GM18507 (cell line): Measurements from ENCODE around the gene AP3B2.

Experiments used
- DNase-seq: peaks from one replicate; pipeline ENCODE4 v3.0.0; 2011; ENCODE audit warnings: low read depth; ENCODE audit not compliant: insufficient read length; ENCODE audit errors: extremely low spot score
- FAIRE-seq: peaks from 2 replicates; lab custom pipeline; 2011; peaks lifted over from hg19 to GRCh38; lab: Jason Lieb, UNC

The AP3B2 gene

GRCh38 chr15:82698711-82699345 lies 10.8 kb downstream of the AP3B2 start:
- DNase-seq, result no peak

GRCh38 chr15:82697735-82698407 lies 11.8 kb downstream of the AP3B2 start:
- no peak for DNase-seq
- FAIRE-seq, result no peak

More at GRCh38 chr15:82698711-82699345, 10.8 kb downstream of the AP3B2 start:
- no peak for FAIRE-seq

DNA sequence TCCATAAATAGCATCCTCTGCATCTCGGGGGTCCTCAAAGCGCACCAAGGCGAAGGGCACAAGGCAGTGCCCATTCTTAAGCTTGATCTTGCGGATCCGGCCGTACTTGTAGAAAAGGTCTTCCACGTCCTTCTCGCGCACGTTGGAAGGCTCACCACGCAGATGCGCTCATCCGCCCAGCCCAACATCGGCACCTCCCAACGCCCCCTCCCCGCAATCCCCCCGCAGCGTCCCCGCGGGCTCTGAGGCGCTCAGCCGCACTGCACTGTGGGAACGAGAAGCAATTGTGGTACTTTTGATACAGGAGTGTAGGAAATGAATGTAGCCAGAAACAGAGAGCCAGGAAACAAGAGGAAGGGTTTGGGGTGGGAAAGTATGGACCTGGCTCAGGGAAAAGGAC lies 17.5 kb downstream of the AP3B2 start:
- no peak for DNase-seq
- no peak for FAIRE-seq

- FAIRE-seq, result no peak
- no peak for DNase-seq
Observed at GRCh38 chr15:82689147-82689546, 20.5 kb downstream of the AP3B2 start.

DNA sequence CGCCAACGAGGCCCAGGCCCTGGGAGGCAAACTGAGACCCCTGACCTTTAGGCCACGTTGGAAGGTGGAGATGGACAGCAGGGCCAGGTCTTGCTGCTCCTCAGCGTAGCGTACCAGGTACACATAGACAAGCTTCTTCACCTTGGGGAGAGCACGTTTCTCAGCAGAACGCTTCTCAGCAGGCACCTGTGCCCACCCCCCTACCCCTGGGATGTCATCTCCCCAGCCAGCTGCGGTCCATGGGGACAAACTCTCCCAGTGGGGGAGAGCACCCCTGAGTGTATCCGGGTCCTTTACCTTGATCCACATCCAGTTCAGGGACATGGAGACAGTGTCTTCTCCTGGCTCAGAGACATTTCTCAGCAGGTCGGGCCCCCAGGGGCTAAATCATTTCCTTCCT lies 21.0 kb downstream of the AP3B2 start:
- DNase-seq (no peak), FAIRE-seq (no peak)

DNA sequence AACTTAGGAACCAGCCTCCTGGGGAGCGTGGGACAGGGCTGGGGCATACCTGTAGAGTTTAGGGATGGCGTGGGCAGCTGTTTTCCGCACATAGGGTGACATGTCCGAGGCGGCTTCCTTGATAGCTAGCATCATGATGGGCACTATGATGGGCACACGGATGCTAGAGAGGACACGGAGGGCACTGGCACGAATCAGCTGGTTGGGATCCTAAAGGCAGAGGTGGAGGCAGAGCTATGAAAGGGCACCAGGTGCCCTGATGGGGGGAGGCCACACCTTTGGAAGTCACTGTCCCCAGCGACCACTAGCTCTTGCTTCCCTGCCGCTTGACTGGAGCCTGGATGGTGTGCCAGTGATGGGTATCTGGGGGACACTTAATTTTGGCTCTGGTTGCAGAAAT lies 28.3 kb downstream of the AP3B2 start:
- DNase-seq, result no peak
- no peak for FAIRE-seq

- peak; percentile 42 for FAIRE-seq
- peak; percentile 67 for DNase-seq
Observed at GRCh38 chr15:82680200-82681102, 29.2 kb downstream of the AP3B2 start.

DNA sequence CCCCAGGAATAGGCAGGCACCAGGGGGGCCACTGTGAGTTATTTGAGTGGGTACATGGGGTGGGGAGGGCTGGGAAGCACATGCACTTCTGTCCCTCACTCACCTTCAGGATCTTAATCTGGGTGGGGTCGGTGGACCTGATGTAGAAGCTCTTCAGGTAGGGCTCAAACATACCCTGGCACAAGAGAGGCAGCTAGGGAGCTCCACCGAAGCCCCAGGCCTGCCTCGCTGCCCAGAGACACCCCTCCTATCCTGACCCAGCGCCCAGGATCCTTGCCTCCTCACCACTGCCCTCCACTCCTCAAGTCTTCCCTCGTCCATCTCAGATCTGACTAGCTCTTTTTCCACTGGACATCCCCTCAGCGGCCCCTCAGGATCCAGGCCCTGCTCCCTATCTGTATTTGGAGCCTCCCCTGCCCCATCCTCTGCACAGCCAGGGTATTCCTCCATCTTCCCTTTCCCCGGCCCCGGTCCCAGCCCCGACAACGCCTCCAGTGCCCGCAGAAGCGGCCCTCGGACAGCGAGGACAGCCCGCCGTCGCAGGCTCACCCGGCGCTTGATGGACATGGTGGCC lies 30.0 kb downstream of the AP3B2 start:
- FAIRE-seq, result no peak
- no peak for DNase-seq

DNA sequence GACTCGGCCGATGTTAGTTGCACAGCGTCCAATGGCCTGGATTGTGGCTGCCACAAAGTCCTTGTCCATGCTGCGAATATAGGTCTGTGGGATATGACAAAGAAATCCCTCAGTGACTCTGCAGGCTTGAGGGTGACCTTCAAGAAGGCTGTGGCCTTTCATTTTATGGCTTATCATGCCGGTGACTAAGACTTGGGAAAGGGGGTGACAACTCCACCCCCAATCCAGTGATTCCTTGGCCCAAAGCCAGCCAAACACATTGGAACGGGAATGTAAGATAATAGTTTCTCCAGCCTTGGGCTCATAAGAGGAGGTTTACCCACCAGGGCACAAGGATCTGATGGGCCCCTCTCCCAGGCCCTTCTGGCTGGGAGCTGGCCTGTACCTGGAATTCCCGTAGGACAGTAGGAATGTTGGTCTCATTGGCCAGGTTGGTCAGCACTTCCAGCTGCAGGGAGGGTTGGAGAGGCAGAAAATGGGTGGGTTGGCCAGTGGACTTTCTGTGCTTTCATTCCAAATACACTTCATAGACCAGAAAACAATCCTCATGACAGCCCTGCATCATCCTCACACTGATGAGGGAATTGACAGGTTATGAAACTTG lies 31.9 kb downstream of the AP3B2 start:
- FAIRE-seq, result no peak
- no peak for DNase-seq

DNA sequence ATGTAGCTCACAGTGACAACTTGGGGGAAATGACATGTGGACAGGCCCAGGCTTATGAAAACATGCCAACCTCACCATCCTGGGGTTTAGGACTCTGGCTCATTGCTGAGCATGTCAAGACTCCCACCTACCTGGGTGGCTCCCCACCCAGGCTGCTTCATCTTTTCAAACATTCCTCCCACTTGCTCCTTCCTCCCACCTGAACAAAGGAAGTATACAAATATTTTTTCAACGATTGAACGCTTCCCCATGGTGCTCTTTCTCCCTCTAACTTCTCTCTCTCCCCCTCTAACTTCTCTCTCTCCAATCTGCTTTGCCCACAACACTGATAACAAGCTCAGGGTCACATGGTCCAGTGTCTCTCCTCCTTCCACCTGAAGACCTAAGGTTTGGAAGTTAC lies 34.8 kb downstream of the AP3B2 start:
- no peak for DNase-seq
- no peak for FAIRE-seq

DNA sequence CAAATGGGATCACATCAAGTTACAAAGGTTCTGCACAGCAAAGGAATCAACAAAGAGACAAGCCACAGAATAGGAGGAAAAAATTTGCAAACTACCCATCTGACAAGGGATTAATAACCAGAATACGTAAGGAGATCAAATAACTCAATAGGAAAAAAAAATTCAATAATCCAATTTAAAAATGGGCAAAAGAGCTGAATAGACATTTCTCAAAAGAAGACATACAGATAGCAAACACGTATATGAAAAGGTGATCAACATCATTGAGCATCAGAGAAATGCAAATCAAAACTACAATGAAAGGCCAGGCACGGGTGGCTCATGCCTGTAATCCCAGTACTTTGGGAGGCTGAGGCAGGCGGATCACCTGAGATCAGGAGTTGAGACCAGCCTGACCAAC lies 39.0 kb downstream of the AP3B2 start:
- DNase-seq (no peak), FAIRE-seq (no peak)

DNA sequence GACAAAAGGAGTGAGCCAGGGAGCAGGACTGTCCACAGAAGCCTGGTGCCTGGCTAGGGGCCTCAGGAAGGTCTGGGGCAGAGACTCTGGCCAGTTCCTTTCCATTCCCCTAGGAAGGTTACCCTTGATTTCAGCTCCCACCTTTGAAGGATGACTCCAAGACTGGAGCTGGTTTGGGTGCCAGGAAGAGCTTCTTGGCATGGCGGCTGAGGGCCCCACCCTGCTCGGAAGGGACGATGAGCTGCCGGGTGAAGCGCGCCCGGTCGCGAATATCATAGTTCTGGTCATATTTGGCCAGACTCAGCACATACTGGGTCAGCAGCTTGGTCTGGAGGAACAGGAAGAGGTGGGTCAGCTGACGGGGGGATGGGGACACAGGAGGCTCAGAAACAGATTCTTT lies 43.1 kb downstream of the AP3B2 start:
- no peak for DNase-seq
- FAIRE-seq, result no peak

DNA sequence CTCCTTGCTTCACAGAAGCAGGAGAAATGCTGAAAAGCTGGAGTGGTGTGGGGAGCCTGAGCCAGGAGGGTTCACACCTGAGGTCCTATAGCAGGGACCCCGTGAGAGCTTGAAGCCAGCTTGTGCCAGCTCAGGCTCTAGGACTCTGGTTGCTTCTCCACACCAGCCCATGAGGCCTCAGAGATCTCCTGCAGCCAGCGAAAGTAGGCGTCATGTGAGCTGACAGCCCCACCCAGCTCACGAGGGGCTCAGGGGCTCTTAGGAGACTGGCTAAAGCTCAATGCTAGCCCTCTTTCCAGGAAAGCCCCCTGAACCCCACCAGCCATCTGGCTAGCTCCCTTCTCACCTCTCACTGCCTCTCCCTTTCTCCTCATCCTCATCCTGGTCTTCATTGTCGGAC lies 45.7 kb downstream of the AP3B2 start:
- FAIRE-seq (no peak), DNase-seq (no peak)

DNA sequence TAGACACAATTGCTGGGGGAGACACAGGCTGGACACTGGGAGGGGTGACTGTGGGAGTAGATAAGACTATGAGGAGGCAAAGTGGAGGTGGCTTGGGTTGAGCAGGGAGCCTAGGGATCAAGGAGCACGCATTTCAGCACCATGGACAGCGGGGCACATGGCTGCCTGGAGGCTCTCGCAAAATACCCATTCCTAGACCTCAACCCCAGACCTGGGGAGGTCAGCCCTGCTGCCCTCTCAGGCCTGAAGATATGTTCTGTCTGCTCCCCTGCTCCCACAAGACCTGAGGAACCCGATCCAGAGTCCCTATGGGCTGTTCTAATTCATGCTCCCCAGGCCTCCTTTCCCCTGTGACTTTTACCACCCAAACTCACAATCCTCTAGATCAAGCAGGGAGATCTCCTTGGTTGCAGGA lies 46.5 kb downstream of the AP3B2 start:
- peak; percentile 35 for FAIRE-seq

DNA sequence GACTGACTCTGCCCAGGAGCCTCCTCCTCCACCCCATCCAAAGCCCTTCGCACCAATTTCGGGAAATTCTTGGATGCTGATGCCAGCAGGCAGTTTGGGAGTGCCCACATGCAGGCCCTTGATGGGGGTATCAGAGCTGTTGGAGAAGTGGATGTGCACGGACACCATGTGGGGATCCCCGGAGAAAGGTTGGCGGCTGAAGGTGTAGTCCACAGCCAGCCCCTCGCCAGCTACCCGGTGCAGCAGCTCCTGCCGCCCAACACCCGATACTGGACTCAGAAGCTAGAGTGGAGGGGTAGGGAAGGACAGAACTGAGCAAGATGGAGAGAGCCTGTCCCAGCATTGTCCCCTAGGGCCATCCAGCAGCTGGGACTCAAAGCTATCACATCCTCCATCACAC lies 47.0 kb downstream of the AP3B2 start:
- FAIRE-seq, result no peak
- no peak for DNase-seq

More for the DNA sequence above, 46.5 kb downstream of the AP3B2 start:
- DNase-seq, result no peak

DNA sequence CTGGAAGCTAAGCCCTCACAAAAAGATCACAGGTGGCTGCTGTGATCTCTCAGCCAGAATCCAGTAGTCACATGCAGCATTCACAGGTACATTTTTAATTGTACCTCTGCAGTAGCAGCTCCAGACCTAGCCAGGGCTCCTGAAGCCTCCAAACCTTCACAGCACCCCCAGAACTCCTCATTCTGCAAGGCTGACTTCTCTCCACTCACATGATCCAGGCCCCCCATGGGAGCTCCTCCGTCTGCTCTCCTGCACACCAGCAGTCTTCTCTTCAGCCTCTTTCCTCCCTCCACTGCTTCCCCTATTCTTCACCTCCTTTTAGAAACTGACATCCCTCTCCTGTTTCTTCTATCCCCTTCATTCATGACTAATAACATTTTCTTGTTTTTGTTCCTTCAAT lies 49.3 kb downstream of the AP3B2 start:
- DNase-seq (no peak), FAIRE-seq (no peak)

GRCh38 chr15:82656641-82657266 lies 52.9 kb downstream of the AP3B2 start:
- no peak for FAIRE-seq
- DNase-seq, result no peak

- FAIRE-seq (no peak), DNase-seq (no peak)
Observed at GRCh38 chr15:82655606-82656005, 54.1 kb downstream of the AP3B2 start.

DNA sequence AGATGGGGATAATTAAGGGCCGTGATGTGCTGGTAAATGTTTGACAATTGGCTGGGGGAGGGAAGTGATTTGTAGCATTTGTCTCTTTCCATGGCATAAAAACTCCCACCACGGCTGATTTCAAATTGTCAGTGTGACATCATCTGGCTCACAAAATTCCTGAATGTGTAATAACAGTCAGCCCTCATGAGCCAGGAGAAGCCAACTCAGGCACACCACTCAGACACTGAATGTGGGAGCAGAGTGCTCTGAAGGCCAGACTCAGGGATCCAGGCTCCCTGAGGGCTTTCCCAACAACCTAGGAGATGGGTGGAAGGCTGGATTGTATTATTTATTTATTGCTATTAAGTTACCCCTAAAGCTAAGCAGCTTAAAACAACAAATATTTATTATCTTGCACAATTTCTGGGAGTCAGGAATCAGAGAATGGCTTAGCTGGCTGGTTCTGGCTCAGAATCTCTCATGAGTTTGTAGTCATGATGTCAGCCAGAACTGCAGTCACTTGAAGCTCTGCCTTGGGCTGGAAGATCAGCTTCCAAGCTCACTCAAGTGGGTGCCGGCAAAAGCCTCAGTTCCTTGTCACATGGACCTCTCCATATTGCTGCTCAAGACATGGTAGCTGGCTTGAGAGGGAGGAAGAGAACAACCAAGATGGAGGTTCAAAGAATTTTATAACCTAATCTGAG lies 56.0 kb downstream of the AP3B2 start:
- FAIRE-seq, result no peak
- DNase-seq, result no peak
